Gastroesophageal sphincter (tissue), 3 donors: ENCODE measurements around the gene CLDN15.

Experiments used
- POLR2A ChIP-seq, 2 donors: fragments of 450-650 bp; IDR thresholded peaks; one replicate each; pipeline ENCODE4 v1.6.1; 2017; ENCODE audit warnings: antibody characterized with exemption in 2 of 2, mild to moderate bottlenecking in 2 of 2, moderate library complexity in 1 of 2
- TF ChIP-seq, protein P1 (sequence below), 4 experiments: fragments of 200-600 bp in 2 of 4; fragments of 450-650 bp in 2 of 4; sonication (generic) in 1 of 4; IDR thresholded peaks; one replicate each; pipeline ENCODE4 v1.5.1; 2017 to 2019; ENCODE audit warnings: antibody characterized with exemption in 4 of 4, mild to moderate bottlenecking in 2 of 4, moderate library complexity in 2 of 4

DNA sequence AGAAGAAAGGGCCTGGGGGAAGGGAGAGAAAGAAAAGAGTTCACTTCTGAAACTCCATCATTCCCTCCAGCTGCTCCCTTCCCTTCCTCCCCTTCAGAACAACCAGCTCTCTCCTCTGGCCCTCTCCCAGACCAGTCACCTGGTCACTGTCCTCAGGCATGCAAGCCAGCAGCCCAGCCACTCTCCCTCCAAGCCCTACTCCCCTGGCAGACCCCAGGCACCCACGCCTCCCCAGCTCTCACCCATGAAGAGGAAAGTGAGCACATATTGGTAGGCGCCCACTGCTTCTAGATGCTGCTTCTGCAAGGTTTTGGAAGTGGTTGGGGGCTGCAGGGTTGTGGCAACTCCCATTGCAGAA lies 37.1 kb downstream of the CLDN15 start:
- TF ChIP-seq, protein P1, sequence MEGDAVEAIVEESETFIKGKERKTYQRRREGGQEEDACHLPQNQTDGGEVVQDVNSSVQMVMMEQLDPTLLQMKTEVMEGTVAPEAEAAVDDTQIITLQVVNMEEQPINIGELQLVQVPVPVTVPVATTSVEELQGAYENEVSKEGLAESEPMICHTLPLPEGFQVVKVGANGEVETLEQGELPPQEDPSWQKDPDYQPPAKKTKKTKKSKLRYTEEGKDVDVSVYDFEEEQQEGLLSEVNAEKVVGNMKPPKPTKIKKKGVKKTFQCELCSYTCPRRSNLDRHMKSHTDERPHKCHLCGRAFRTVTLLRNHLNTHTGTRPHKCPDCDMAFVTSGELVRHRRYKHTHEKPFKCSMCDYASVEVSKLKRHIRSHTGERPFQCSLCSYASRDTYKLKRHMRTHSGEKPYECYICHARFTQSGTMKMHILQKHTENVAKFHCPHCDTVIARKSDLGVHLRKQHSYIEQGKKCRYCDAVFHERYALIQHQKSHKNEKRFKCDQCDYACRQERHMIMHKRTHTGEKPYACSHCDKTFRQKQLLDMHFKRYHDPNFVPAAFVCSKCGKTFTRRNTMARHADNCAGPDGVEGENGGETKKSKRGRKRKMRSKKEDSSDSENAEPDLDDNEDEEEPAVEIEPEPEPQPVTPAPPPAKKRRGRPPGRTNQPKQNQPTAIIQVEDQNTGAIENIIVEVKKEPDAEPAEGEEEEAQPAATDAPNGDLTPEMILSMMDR (IDR thresholded peaks at IDR 0.05) = no peak
- TF ChIP-seq POLR2A (IDR thresholded peaks at IDR 0.05) = no peak
